GM18520 (cell line): ENCODE measurements around the gene COL23A1.

Experiments
- ATAC-seq: cut with Tn5 transposase; IDR thresholded peaks from one replicate; pipeline ENCODE4 v1.9.1; 2021; ENCODE audit not compliant: unreplicated experiment

The COL23A1 gene

DNA sequence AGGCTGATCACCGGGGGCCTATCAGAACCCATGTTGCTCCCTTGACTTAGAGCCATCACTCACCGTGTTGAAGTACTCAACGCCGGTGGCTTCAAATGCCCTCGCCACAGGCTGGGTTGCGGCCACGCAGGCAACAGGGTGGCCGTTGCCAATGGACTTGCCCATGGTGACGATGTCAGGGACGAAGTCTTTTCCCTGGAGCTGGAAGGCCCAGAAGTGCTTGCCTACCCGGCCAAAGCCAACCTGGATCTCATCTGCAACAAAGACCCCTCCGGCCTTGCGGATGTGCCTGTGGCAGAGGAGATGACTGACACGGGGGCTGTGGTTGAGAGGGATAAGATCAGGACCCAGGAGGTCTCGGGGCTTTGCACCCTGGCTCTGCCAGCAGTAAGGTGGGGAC lies 367.9 kb downstream of the COL23A1 start:
- ATAC-seq, result no peak

DNA sequence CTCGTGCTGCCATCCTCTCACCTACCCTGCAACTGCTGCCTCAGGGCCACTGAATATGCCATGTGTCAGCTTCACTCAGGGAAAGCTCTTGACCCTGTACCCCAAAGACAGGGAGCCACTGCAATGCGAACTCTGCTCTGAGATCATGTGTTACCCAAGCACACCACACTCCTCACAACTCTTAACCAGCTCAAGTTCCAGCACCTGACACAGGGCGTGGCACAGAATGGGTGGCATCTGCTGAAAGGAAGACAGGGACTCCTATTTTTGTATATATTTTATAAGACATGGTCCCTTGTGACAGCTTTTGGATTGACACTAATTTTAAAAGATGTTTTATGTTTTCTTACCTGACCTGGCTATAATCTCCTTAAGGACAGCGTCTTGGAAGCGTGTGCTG lies 368.3 kb downstream of the COL23A1 start:
- no peak for ATAC-seq

DNA sequence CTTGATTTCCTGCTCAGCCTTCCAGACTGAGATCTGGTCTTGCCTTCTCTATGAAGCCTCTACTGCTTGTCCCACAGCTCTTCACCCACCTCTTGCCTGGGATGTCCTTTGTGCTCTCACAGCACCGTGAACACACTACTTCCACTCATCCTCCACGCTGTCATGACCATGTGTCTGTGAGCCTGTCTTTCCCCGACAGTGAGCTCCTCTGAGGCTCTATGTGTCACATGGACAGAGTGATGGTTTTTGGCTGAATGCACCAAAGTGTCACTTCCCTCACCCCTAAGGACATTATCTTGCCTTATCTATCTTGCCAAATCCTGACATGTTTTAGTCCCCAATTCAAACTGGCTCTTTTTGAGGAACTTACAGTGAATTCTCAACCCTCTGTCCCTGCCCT lies 368.9 kb downstream of the COL23A1 start:
- ATAC-seq, result no peak

DNA sequence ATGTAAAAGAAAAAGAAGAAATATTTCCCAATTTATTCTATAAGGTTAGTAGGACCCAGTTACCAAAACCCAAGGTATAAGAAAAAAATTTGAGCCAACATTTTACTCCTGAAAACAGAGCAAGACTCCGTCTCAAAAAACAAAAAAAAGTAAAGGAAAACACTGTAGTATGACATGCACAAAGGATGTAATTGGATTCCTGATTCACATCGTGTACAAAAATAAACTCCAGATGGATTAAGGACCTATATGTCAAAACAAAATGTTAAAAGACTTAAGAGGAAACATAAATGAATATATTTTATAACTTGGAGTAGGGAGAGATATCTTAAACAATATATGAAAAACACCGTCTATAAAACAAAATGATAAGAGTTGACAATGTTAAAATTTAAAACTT lies 371.4 kb downstream of the COL23A1 start:
- ATAC-seq, result no peak

DNA sequence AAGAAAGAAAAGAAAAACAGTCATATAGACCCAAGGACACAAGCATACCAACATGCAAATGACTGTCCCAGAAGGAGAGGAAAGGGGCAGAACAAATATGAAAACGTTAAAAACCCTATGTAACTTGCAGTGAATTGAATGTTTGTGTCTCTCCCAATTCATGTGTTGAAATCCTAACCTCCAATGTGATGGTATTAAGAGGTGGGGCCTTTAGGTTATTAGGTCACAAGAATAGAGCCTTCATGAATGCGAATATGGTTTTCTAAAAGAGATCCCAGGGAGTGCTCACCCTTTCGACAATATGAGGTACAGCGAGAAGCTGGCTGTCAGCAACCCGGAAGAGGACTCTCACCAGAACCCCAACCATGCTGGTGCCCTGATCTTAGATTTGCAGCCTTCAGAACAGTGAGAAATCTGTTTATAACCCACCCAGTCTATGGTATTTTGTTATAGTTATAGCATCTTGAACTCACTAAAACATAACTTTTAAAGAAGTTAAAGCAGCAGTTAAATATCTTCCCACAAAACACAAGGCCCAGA lies 371.9 kb downstream of the COL23A1 start:
- ATAC-seq, result no peak

DNA sequence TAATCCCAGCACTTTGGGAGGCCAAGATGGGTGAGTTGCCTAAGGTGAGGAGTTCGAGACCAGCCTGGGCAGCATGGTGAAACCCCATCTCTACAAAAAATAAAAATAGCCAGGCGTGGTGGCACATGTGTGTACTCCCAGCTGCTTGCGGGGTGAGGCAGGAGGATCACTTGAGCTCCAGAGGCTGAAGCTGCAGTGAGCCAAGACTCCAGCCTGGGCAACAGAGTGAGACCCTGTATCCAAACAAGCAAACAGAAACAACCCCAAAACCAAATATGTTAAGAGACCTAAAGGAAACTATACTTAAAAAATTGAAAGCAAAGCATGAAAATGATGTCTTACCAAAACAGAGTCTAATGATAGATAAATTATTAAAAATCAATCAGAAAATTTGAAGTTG lies 373.4 kb downstream of the COL23A1 start:
- ATAC-seq, result no peak

DNA sequence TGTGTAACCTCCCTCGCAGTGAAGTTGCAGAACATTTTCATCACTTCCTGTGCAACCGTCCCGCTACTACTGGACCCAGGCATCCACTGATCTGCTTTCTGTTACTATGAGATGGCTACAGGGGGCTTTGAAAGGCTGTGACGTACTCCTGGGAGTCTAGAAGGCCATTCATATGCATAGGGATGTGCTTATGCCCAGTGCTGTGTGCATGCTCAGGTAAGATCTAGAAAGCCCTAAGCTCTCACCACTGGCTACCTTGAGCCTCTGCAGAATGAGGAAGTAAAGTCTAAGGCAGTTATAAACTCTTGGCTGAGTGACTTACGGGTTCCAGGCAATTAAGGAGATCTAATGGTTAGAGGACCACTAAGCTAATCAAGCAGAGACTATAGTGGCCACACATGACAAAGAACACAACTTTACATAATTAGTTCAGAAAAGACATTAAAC lies 374.1 kb downstream of the COL23A1 start:
- ATAC-seq, result no peak

DNA sequence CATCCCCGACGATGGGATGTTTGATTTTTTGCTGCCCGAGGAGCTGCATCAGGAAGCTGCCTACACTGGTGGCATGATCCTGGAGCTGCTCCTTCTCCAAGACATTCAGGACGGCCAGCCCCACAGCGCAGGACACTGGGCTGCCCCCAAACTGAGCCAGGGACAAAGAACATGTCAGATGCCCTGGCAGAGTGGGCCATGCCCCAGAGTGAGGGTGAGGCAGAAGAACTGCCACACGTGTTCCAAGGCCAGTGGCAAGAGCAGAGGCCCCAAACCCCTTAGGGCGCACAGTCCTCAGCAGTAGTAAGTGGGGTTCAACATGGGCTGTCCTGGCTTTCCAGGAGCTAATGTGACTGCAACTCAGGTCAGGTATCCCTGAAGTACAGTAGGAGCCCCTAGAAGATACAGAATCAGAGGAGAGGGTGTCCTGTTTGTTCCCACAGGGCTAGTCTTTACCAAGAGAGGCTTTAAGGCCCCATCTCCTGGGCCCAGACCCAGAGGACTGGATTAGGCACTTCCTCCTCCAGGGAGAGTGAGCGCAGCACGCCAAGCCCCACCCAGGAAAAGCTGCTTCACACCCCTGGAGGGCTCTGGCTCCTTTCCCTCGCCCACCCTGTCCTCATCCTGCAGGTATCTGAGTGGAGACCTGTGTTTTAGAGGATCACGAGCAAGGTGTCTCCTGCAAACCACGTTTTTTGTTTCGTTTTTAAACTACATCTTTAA lies 374.8 kb downstream of the COL23A1 start:
- no peak for ATAC-seq

DNA sequence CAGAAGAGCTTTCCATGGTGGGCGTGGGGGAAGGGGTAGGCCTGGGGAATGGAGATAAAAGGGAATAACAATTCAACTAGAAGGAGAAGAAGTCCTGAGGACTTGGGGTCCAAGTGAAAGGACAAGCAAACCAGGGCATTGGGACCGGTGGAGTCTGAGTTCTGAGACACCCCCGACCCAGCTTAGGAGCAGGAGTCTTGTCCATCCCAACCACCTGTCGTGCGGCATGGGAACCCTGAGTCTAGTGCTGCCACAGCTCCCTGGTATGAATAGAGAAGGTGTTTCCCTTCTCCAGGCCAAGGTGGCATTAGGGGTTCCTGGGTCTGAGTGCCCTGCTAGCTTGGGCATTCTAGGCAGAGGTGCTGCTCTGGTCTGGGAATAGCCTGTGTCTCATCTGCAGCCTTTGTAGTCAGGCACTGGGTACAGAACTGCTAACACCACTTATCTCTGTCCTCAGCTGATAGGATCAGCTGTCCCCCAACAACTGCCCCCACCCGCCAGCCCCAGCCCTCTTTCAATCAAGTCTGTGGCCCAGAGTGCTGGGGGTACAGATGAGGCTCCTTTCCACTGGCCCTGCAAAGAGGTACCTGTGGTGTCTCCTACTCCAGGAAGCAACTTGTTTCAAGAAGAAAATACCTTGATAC lies 375.9 kb downstream of the COL23A1 start:
- no peak for ATAC-seq

DNA sequence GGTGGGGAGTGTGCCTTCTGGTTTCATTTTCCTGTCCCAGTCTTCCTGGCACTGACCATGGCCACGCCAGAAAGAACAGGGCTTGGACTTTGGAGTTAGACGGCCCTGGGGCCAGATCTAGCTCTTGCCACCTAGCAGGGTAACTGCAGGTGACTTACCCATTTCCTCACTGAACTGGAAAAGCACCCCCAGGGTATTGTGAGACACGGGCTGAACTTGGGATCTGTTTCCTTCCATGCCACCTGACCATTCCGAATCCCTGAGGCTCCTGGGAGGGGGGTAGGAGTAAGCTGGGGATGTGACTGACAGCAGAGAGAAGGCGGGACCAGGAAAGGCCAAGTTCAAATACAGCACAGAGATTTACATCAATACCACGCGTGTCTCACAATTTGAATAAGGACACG lies 376.4 kb downstream of the COL23A1 start:
- no peak for ATAC-seq

DNA sequence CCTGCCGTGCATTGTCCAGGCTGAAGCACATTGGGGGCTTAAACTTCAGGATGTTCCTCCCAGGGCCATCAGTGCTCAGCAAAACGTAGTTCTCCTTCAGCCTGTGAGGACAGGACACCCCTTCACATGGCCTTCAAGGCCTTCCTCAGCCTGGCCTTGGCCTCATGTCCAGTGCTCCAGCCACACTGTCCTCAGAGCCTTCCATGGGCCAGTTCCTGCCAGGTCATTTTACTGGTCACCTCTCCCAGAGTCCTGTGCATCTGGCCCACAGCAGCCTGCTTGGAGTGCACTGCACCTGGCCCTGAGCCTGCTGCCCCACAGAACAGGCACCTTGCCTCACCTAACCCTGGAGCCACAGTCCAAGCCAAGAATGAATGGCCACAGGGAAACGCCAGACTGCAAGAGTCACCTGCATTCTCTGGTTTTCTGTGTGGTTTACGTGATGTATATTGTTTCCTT lies 377.2 kb downstream of the COL23A1 start:
- no peak for ATAC-seq

DNA sequence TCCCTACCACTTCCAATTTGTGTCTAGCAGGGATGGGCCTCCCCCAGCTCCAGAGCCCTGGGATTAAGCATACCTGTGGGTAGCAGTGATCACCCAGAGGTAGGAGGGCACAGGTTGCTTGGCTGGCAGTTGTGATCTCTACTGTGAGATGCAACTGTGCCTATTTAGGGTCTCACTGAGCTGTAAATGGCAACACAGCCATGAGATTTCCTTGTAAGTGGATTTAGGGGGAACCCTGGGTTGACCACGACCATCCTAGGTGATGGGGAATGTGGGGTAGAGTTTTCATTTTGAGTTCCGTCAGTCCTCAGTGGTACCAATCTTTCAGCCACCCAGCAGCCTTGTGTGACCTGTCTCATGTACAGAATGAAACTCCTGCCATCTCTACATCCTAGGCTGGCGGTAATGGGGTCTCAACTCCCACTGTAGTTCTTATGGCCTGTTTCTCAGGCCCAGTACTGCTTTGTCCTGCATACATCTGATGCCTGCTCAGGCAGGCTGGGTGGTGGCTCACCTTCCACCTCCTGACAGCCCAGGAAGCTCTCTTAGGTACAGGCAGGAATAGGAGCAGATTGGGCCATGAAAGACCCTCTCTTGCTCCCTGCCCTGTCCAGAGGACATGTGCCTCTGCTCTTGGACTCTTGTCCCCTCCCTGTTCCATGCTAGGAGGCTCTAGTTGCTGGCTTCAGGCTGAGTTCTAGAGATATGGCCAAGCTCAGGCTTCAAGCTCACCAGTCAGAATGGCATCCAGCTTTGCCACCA lies 377.8 kb downstream of the COL23A1 start:
- ATAC-seq, result no peak

DNA sequence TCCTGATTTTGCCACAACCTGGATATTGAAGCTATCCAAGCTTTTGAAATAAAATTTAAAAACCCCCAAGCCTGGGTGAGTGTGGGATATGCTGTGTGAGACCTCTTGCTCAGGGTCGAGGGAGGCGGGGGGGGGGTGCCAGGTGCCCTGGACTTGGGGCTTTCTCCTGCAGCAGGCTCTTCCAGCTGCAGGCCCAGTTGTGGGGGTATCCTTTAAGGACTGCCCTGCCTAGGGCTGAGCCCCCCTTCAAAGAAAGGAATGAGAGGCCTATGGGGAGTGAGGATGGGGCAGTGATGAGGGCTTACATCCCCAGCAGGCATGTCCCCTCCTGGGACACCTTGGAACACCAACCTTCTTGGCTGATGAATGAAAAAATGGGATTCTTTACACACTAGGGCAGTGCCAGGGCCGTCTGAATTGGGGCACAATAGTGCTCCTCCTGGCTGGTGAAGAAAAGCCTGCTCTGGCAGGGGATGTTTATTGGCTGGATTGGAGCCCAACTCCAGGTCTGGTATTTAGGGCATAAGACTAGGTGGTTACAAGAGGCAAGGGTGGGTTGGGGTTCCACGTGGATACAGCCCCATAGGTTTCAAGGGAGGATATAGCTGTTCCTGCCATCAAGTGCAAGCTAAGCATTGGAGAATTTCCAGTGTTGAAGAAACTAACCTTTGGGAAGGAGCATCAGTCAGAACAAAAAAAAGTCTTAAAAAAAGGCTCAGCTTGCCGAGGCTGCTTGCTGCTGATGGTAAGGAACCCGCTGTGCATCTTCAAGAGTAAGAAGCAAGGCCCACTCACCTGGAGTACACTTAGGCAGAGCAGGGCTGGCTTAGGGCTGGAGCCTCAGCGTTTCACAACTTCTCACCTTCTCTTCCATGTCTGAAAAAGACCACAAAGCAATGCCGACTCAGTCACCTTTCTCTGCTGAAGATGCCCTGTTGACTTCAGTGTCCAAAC lies 378.8 kb downstream of the COL23A1 start:
- no peak for ATAC-seq

DNA sequence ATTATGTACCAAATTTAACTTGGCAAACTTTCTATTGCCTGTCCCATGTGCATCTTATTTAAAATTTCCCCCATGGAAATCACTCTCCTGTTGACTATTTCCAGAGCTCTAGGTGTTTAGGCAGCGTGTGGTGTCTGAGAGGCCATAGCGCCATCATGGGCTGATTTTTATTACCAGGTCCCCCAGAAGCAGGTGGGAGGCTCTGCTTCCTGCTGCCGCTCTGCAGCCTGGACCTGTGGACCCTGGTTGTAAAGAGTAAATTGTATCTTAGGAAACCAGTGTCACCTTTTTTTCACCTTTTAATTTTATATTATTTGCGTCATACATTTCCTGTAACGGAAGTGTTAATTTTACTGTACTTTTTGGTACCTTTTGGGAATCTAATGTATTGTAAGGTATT lies 379.5 kb downstream of the COL23A1 start:
- no peak for ATAC-seq

DNA sequence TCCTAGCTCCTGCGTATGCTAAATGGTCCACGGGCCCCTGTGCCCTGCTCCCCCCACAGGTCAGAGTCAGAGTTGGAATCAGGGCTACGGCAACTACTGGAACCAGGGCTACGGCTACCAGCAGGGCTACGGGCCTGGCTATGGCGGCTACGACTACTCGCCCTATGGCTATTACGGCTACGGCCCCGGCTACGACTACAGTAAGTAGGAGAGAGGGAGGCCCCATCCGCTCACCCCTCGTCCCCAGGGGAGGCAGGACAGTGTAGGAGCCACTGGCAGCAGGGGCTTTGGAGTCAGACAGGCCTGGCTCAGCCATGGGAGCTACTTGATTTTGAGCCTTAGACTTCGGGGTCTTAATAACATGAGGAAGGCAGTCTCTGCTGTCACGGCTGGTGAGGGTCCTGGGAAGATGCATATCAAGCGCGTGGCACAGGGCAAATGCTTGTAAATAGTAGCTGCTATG lies 380.1 kb downstream of the COL23A1 start:
- ATAC-seq, result no peak

DNA sequence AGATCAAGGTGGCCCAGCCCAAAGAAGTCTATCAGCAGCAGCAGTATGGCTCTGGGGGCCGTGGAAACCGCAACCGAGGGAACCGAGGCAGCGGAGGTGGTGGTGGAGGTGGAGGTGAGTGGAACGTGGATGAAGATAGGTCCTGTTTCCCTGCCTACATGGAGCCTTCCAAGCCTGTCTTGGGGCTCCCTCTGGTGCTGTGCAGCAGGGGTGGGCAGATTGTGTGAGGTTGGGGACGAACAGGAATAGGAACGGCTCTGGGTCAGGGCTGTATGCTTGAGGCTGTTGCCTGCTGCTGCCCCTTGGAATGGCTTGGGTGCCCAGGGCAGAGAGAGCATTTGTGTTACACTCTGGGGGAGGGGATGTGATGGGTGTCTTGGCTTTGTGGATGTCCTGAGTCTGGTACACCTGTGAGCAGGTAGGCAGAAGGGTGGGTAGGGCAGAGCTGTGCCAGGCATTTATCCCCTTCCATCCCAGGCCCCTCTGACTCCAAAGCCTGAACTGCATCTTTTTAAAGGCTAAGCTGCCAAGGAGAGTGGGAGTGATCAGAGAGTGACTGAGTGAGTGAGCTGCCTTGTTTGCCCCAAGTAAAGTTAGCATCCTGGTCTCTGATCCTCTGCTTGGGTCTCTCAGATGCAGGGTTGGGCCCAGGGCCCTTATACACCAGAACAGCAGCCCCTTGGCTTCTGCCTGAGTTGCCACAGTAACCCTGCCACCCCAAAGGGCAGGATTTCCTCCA lies 380.7 kb downstream of the COL23A1 start:
- no peak for ATAC-seq

DNA sequence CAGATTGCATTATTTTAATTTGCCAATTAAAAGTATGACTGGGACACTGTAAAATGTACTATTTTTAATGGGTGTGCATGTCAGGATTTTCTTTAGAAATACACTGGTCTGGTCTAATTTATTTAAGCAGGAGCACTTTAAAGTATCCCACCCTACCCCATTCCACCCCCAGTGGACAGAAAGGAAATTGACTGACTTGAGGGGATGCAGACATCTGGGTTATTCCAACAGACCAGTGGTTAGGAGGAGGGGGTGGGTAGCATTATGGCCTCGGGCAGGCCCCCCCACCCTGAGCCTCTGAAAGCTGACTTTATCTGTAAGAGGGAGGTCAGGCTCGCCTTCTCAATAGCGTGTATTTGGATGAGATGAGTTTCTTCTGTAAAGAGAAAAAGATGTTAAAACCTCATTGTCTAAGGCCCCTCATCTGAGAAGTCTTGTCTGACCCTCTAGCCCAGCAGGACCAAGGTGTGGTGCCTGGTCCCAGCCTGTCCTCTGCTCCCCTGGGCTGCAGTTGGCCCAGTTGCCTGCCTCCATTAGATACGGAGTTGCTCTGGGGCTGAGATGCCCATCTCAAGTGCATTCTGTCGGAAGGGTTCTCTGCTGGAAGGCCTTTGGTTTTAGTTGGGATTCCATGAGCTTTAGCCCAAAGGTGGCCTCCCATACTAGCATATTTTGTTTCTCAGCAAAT lies 381.5 kb downstream of the COL23A1 start:
- no peak for ATAC-seq

DNA sequence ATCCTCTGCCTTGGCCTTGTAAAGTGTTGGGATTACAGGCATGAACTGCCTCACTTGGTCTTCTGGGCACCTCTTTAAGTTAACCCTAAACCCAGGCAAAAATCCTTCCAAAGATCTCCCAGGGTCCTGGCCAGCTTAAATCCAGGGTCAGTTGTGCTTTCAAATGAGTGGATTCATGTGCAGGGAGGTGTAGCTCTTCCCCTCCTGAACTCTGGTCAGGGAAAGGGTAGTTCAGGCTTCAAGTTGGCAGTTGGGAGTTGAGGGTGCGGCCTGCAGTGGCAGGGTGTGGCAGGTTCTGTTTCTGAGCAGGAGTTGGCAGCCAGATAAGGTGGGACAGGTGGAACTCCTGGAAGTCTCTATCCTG lies 382.3 kb downstream of the COL23A1 start:
- no peak for ATAC-seq

DNA sequence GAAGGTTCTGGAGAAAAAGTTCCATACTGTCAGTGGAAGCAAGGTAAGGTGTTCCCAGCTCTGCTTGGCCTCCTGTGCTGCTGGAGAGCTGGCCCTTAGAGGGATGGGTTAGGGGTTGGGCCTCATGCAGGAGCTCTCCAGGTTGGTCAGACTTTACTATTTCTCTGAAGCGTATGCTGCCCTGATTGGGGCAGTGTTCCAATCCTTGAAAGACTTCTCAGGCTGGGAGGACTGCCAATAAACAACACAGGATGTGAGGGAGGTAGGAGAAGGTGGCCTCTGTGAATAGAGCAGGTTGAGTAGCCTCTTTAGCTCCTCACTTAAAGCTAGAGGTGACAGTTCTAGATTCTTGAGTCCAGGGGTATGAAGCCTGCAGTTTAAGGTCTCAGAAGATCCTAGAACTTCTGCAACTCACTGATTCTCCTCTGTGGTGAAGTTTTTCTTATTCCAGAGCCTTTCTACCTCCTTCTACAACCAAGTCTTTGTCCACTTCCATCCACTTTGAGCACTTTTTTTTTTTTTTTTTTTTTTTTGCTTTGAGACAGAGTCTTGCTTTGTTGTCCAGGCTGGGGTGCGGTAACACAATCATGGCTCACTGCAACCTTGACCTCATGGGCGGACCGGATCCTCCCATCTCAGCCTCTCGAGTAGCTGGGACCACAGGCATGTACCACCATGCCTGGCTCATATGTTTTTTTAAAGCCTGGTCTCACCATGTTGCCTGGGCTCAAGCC lies 382.8 kb downstream of the COL23A1 start:
- ATAC-seq, result no peak
